COLO668 (cell line): ENCODE data around the gene RNF208.

Experiments used
- DNase-seq: peaks from one replicate; lab custom pipeline; 2025; ENCODE audit not compliant: unreplicated experiment; lab: John Stamatoyannopoulos, UW

RNF208 gene

GRCh38 chr9:137228506-137228967, 6.5 kb upstream of the RNF208 start:
- no peak for DNase-seq

- DNase-seq, result no peak
These were observed 5.9 kb upstream of the RNF208 start for GRCh38 chr9:137227853-137228505.

- DNase-seq, result peak; percentile 79
These were observed 5.2 kb upstream of the RNF208 start, which contains the start of gene RNF224 for GRCh38 chr9:137227054-137227852. RNF224 (plus strand) TSS chr9:137227502; CDS start chr9:137228336, 834 bp downstream.

- DNase-seq, result no peak
These were observed 4.5 kb upstream of the RNF208 start for GRCh38 chr9:137226338-137227053.

GRCh38 chr9:137225699-137226331, 3.8 kb upstream of the RNF208 start:
- DNase-seq, result no peak

- no peak for DNase-seq
These were observed 3.0 kb upstream of the RNF208 start, which contains the start of gene CYSRT1 for GRCh38 chr9:137224830-137225694. CYSRT1 (plus strand) TSS chr9:137225174; CDS start chr9:137225622, 448 bp downstream.

- peak; percentile 96 for DNase-seq
These were observed 1.3 kb upstream of the RNF208 start for GRCh38 chr9:137223078-137223970.

- DNase-seq, result peak; percentile 37
These were observed 431 bp downstream of the RNF208 start for GRCh38 chr9:137221506-137222111.

GRCh38 chr9:137221095-137221505, 940 bp downstream of the RNF208 start:
- no peak for DNase-seq

- peak; percentile 41 for DNase-seq
These were observed 1.5 kb downstream of the RNF208 start for GRCh38 chr9:137220317-137221094.

GRCh38 chr9:137219757-137220316, 2.2 kb downstream of the RNF208 start:
- no peak for DNase-seq

GRCh38 chr9:137218754-137219271, 3.2 kb downstream of the RNF208 start:
- peak; percentile 64 for DNase-seq

GRCh38 chr9:137218212-137218753, 3.8 kb downstream of the RNF208 start:
- no peak for DNase-seq

- peak; percentile 58 for DNase-seq
These were observed 4.5 kb downstream of the RNF208 start for GRCh38 chr9:137217276-137218211.

GRCh38 chr9:137216188-137216965, 5.7 kb downstream of the RNF208 start:
- no peak for DNase-seq
